ENCODE measurements around the gene WNT3A. TPM values are rescaled to one million over a fixed set of nuclear protein-coding genes. Genes with fewer than 3 reads are reported as not detected.

WNT3A gene
- total and polyA plus RNA-seq, 5 donors from 2014 or later = not detected

GRCh38 chr1:228059634-228060457 lies 53.0 kb downstream of the WNT3A start:
- peaks cover 5% of the 10 kb centered on the region for H3K27me3 ChIP-seq (ENCODE audit: control insufficient read depth, insufficient read depth, low read length)
- H3K4me3 Mint-ChIP-seq = peak overlapping the region in 3 of 4 donors; percentile 71 to 74 (median 72)
- H3K9me3 Mint-ChIP-seq = peaks cover 0 to 3% (median 0%) of the 10 kb centered on the region in 7 donors
- no peak overlapping the region for H3K27ac Mint-ChIP-seq
- H3K4me1 Mint-ChIP-seq = peaks cover 0 to 14% (median 5%) of the 10 kb centered on the region in 4 donors
- H3K9me3 ChIP-seq (ENCODE audit: control insufficient read depth in 2 of 2, low read length in 2 of 2) = no peaks in the 10 kb centered on the region
- H3K27me3 Mint-ChIP-seq = peaks cover 56% of the 10 kb centered on the region
- no peaks in the 10 kb centered on the region for H3K36me3 Mint-ChIP-seq
- no peaks in the 10 kb centered on the region for H3K36me3 ChIP-seq (ENCODE audit: control insufficient read depth, insufficient read depth, low read length)
- no peak overlapping the region for H3K4me3 ChIP-seq (ENCODE audit: low read depth, low read length)
- H3K4me1 ChIP-seq (ENCODE audit: control insufficient read depth, insufficient read depth, low read length, poor library complexity, severe bottlenecking) = peaks cover 27% of the 10 kb centered on the region
- H3K27ac ChIP-seq (ENCODE audit: insufficient read depth, low read length, poor library complexity, severe bottlenecking) = no peak overlapping the region
- peak in 2 of 3 donors; percentile 49 to 66 for DNase-seq
- ATAC-seq (ENCODE audit: low read depth in 2 of 2) = peak; percentile 26 to 37

GRCh38 chr1:228060458-228061190 lies 53.8 kb downstream of the WNT3A start:
- no peak for DNase-seq
- Histone ChIP-seq H3K9me3 (ENCODE audit: control insufficient read depth in 2 of 2, low read length in 2 of 2) (no peaks in the 10 kb centered on the region), H3K4me1 (ENCODE audit: control insufficient read depth, insufficient read depth, low read length, poor library complexity, severe bottlenecking) (peaks cover 27% of the 10 kb centered on the region), H3K4me3 (ENCODE audit: low read depth, low read length) (no peak overlapping the region), H3K27me3 (ENCODE audit: control insufficient read depth, insufficient read depth, low read length) (peaks cover 4% of the 10 kb centered on the region), H3K27ac (ENCODE audit: insufficient read depth, low read length, poor library complexity, severe bottlenecking) (no peak overlapping the region), H3K36me3 (ENCODE audit: control insufficient read depth, insufficient read depth, low read length) (no peaks in the 10 kb centered on the region)
- Mint-ChIP-seq H3K4me3 (peak overlapping the region in 1 of 4 donors; percentile 48), H3K27ac (peak overlapping the region in 1 of 3 donors; percentile 51), H3K27me3 (peaks cover 52% of the 10 kb centered on the region), H3K4me1 (peaks cover 0 to 14% (median 5%) of the 10 kb centered on the region in 4 donors), H3K36me3 (no peaks in the 10 kb centered on the region), H3K9me3 (peaks cover 0 to 3% (median 0%) of the 10 kb centered on the region in 7 donors)
- no peak for ATAC-seq (ENCODE audit: low read depth in 2 of 2)

DNA sequence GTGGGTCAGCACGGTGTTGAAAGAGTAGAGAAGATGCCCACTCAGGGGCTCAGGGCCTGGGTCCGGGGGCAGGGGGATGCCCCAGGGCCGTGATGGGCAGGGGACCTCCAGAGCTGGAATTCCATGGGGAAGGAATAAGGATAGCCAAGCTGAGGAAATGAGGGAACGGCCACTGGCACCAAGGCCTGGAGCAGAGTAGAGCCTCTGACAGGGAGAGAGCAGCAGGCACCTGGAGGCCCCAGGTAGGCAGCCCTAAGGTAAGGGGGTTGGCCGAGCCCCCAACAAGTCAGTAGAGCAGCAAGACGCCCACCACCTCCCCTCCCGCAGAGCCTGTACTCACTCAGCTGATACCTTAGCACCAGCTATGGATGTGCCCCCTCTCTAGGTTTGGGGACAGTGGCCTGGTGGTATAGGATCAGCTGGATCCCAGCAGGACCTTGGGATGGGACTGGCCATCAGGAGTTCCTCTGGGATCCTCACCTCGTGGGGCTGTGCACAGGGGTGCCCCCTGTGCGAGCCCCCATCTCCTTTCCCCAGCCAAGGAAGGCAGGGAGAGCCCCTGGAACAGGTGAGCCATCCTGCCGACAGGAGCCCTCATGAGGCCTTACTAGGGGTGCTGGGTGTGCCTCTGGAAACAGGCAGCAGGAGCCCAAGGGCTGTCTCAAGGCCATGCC lies 54.8 kb downstream of the WNT3A start:
- peaks cover 0 to 3% (median 0%) of the 10 kb centered on the region in 7 donors for H3K9me3 Mint-ChIP-seq
- no peaks in the 10 kb centered on the region for H3K36me3 Mint-ChIP-seq
- peak overlapping the region in 1 of 4 donors; percentile 32 for H3K4me3 Mint-ChIP-seq
- Histone ChIP-seq H3K4me1 (ENCODE audit: control insufficient read depth, insufficient read depth, low read length, poor library complexity, severe bottlenecking) (peaks cover 27% of the 10 kb centered on the region), H3K36me3 (ENCODE audit: control insufficient read depth, insufficient read depth, low read length) (no peaks in the 10 kb centered on the region), H3K27me3 (ENCODE audit: control insufficient read depth, insufficient read depth, low read length) (no peaks in the 10 kb centered on the region), H3K9me3 (ENCODE audit: control insufficient read depth in 2 of 2, low read length in 2 of 2) (no peaks in the 10 kb centered on the region), H3K27ac (ENCODE audit: insufficient read depth, low read length, poor library complexity, severe bottlenecking) (no peak overlapping the region), H3K4me3 (ENCODE audit: low read depth, low read length) (no peak overlapping the region)
- ATAC-seq (ENCODE audit: low read depth in 2 of 2) (no peak), DNase-seq (no peak)
- H3K27me3 Mint-ChIP-seq = peaks cover 52% of the 10 kb centered on the region
- H3K27ac Mint-ChIP-seq = no peak overlapping the region
- peaks cover 0 to 14% (median 5%) of the 10 kb centered on the region in 4 donors for H3K4me1 Mint-ChIP-seq

- Histone ChIP-seq H3K9me3 (ENCODE audit: control insufficient read depth in 2 of 2, low read length in 2 of 2) (no peaks in the 10 kb centered on the region), H3K27ac (ENCODE audit: insufficient read depth, low read length, poor library complexity, severe bottlenecking) (no peak overlapping the region), H3K4me3 (ENCODE audit: low read depth, low read length) (no peak overlapping the region), H3K36me3 (ENCODE audit: control insufficient read depth, insufficient read depth, low read length) (no peaks in the 10 kb centered on the region), H3K4me1 (ENCODE audit: control insufficient read depth, insufficient read depth, low read length, poor library complexity, severe bottlenecking) (peaks cover 27% of the 10 kb centered on the region), H3K27me3 (ENCODE audit: control insufficient read depth, insufficient read depth, low read length) (no peaks in the 10 kb centered on the region)
- H3K27me3 Mint-ChIP-seq = peaks cover 49% of the 10 kb centered on the region
- H3K27ac Mint-ChIP-seq = no peak overlapping the region
- no peak overlapping the region for H3K4me3 Mint-ChIP-seq
- peaks cover 0 to 3% (median 0%) of the 10 kb centered on the region in 7 donors for H3K9me3 Mint-ChIP-seq
- no peaks in the 10 kb centered on the region for H3K36me3 Mint-ChIP-seq
- peaks cover 0 to 14% (median 5%) of the 10 kb centered on the region in 4 donors for H3K4me1 Mint-ChIP-seq
- ATAC-seq (ENCODE audit: low read depth in 2 of 2) = no peak
- DNase-seq = no peak
Observed at GRCh38 chr1:228062085-228062791, 55.4 kb downstream of the WNT3A start.

GRCh38 chr1:228062812-228063211 lies 56.0 kb downstream of the WNT3A start:
- DNase-seq = no peak
- Histone ChIP-seq H3K27ac (ENCODE audit: insufficient read depth, low read length, poor library complexity, severe bottlenecking) (no peak overlapping the region), H3K36me3 (ENCODE audit: control insufficient read depth, insufficient read depth, low read length) (no peaks in the 10 kb centered on the region), H3K9me3 (ENCODE audit: control insufficient read depth in 2 of 2, low read length in 2 of 2) (no peaks in the 10 kb centered on the region), H3K4me3 (ENCODE audit: low read depth, low read length) (no peak overlapping the region), H3K27me3 (ENCODE audit: control insufficient read depth, insufficient read depth, low read length) (no peaks in the 10 kb centered on the region), H3K4me1 (ENCODE audit: control insufficient read depth, insufficient read depth, low read length, poor library complexity, severe bottlenecking) (peaks cover 27% of the 10 kb centered on the region)
- Mint-ChIP-seq H3K27ac (no peak overlapping the region), H3K4me1 (peaks cover 0 to 14% (median 5%) of the 10 kb centered on the region in 4 donors), H3K9me3 (no peaks in the 10 kb centered on the region), H3K36me3 (no peaks in the 10 kb centered on the region), H3K4me3 (no peak overlapping the region), H3K27me3 (peaks cover 44% of the 10 kb centered on the region)
- no peak for ATAC-seq (ENCODE audit: low read depth in 2 of 2)

DNA sequence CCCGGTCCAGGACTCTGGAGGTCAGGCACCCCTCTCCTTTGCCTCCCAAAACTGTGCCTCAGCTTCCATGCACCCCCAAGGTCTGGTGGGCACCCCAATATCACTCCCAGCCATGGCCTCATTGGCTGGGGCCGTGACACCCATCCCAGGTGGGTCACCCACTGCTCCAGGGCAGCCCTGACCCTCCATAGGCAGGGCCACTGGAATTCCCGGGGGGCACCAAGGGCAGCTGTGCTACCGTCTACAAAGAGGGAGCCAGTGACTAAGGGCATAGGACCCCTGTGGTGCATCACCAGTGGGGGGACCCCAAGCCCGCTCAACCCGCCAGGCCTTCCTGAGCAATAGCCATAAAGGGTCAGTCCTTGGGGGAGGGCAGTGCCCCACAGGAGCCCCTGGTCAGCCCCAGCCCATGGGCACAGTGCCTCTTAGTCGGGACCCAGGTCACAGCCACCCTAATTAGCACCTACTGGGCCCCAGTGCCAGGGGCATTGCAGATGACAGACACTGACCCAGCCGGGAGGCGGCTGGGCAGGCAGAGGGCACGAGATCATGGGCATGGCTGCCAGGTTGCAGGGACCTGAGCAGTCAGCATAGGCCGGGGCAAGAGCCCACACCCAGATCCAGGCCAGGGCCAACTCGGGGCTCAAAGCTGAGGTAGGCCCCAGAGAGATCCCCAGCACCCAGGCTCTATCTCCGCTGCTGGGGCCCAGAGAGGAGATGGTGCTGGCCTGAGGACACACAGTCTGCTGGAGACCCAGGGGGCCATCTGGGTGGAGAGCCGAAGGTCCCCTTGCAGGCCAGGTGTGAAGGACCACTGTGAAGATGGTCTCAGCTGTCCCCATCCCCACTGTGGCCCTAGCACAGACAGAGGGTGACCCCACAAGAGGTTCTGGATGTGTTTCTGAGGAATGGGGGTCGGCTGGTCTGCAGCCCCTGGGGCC lies 56.7 kb downstream of the WNT3A start:
- Histone ChIP-seq H3K9me3 (ENCODE audit: control insufficient read depth in 2 of 2, low read length in 2 of 2) (no peaks in the 10 kb centered on the region), H3K36me3 (ENCODE audit: control insufficient read depth, insufficient read depth, low read length) (no peaks in the 10 kb centered on the region), H3K27me3 (ENCODE audit: control insufficient read depth, insufficient read depth, low read length) (no peaks in the 10 kb centered on the region), H3K4me3 (ENCODE audit: low read depth, low read length) (no peak overlapping the region), H3K27ac (ENCODE audit: insufficient read depth, low read length, poor library complexity, severe bottlenecking) (no peak overlapping the region), H3K4me1 (ENCODE audit: control insufficient read depth, insufficient read depth, low read length, poor library complexity, severe bottlenecking) (peaks cover 27% of the 10 kb centered on the region)
- no peak overlapping the region for H3K4me3 Mint-ChIP-seq
- ATAC-seq (ENCODE audit: low read depth in 2 of 2) (no peak), DNase-seq (no peak)
- H3K27me3 Mint-ChIP-seq = peaks cover 36% of the 10 kb centered on the region
- no peaks in the 10 kb centered on the region for H3K36me3 Mint-ChIP-seq
- H3K27ac Mint-ChIP-seq = no peak overlapping the region
- no peaks in the 10 kb centered on the region for H3K9me3 Mint-ChIP-seq
- peaks cover 0 to 14% (median 5%) of the 10 kb centered on the region in 4 donors for H3K4me1 Mint-ChIP-seq

All from CD4-positive, CD25-positive, alpha-beta regulatory T cell (primary cell).